ENCODE measurements around the gene ZNF503.
"Not testable (repeated sequence)": the region's sequence is repeated elsewhere in the genome, so short reads cannot be mapped to it uniquely, and the experiment has no call there.

ZNF503 gene

GRCh38 chr10:75377869-75378268, 23.7 kb downstream of the ZNF503 start:
- DNase-seq (ENCODE audit: insufficient read length, low spot score) = no peak
- TF ChIP-seq CTCF (IDR thresholded peaks at IDR 0.05; ENCODE audit: insufficient read depth, missing control alignments) = no peak
- FAIRE-seq = no peak

GRCh38 chr10:75375838-75376237, 25.7 kb downstream of the ZNF503 start:
- DNase-seq (ENCODE audit: insufficient read length, low spot score) (no peak), FAIRE-seq (no peak)
- no peak for TF ChIP-seq CTCF (IDR thresholded peaks at IDR 0.05; ENCODE audit: insufficient read depth, missing control alignments)

- FAIRE-seq (no peak), DNase-seq (ENCODE audit: insufficient read length, low spot score) (no peak)
- TF ChIP-seq CTCF (IDR thresholded peaks at IDR 0.05; ENCODE audit: insufficient read depth, missing control alignments) = no peak
Observed at GRCh38 chr10:75371010-75371409, 30.6 kb downstream of the ZNF503 start.

GRCh38 chr10:75369838-75370237, 31.7 kb downstream of the ZNF503 start:
- not testable (repeated sequence) for DNase-seq (ENCODE audit: insufficient read length, low spot score); FAIRE-seq

- DNase-seq (ENCODE audit: insufficient read length, low spot score) (no peak), FAIRE-seq (no peak)
- TF ChIP-seq CTCF (IDR thresholded peaks at IDR 0.05; ENCODE audit: insufficient read depth, missing control alignments) = no peak
Observed at GRCh38 chr10:75367901-75368300, 33.7 kb downstream of the ZNF503 start.

GRCh38 chr10:75367021-75367487, 34.5 kb downstream of the ZNF503 start:
- no peak for TF ChIP-seq CTCF (IDR thresholded peaks at IDR 0.05; ENCODE audit: insufficient read depth, missing control alignments)
- no peak for FAIRE-seq
- no peak for DNase-seq (ENCODE audit: insufficient read length, low spot score)

- no peak for DNase-seq (ENCODE audit: insufficient read length, low spot score)
- no peak for TF ChIP-seq CTCF (IDR thresholded peaks at IDR 0.05; ENCODE audit: insufficient read depth, missing control alignments)
- FAIRE-seq = no peak
Observed at GRCh38 chr10:75363431-75363830, 38.1 kb downstream of the ZNF503 start.

- DNase-seq (ENCODE audit: insufficient read length, low spot score); FAIRE-seq: not testable (repeated sequence)
Observed at GRCh38 chr10:75359876-75360275, 41.7 kb downstream of the ZNF503 start.

Data from D721Med (cell line).